Gastrocnemius medialis (tissue), 4 donors: ENCODE measurements around the gene EGFR.

ENCODE experiments used
- POLR2A ChIP-seq, 2 donors: fragments of 450-650 bp; IDR thresholded peaks; one replicate each; pipeline ENCODE4 v1.6.1; 2017; ENCODE audit warnings: antibody characterized with exemption in 2 of 2, mild to moderate bottlenecking in 2 of 2, moderate library complexity in 2 of 2
- TF ChIP-seq, protein P1 (sequence below), 5 experiments: fragments of 450-650 bp in 3 of 5; fragments of 200-600 bp in 2 of 5; sonication (generic) in 2 of 5; IDR thresholded peaks in 4 of 5; conservative IDR thresholded peaks in 1 of 5; 1 replicate in 4 of 5; 2 replicates in 1 of 5; pipeline ENCODE4 v1.5.1; 2016 to 2019; ENCODE audit warnings: antibody characterized with exemption in 5 of 5, mild to moderate bottlenecking in 3 of 5, moderate library complexity in 3 of 5

DNA sequence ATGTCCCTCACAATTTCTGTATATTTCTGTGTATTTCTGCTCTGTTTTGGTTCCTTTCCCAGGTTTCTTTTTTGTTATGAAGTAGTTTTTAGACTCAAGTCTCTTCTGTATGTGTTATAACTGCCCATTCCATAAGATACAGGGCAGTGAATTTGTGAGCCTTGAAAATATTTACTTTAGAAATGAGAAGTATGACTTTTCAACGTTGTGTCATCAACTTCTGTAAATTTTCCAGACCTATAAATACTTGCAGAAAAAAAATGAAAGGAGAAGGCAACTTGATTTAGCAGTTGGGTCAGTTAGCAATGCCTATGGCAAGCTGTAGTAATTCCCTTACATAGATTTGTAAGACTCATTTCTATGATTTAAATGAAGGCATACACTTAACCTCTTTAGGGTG lies 11.5 kb downstream of the EGFR start:
- TF ChIP-seq, protein P1, sequence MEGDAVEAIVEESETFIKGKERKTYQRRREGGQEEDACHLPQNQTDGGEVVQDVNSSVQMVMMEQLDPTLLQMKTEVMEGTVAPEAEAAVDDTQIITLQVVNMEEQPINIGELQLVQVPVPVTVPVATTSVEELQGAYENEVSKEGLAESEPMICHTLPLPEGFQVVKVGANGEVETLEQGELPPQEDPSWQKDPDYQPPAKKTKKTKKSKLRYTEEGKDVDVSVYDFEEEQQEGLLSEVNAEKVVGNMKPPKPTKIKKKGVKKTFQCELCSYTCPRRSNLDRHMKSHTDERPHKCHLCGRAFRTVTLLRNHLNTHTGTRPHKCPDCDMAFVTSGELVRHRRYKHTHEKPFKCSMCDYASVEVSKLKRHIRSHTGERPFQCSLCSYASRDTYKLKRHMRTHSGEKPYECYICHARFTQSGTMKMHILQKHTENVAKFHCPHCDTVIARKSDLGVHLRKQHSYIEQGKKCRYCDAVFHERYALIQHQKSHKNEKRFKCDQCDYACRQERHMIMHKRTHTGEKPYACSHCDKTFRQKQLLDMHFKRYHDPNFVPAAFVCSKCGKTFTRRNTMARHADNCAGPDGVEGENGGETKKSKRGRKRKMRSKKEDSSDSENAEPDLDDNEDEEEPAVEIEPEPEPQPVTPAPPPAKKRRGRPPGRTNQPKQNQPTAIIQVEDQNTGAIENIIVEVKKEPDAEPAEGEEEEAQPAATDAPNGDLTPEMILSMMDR (IDR thresholded peaks at IDR 0.05 in 4 of 5, conservative IDR thresholded peaks at IDR 0.05 in 1 of 5), result no peak
- TF ChIP-seq POLR2A (IDR thresholded peaks at IDR 0.05), result no peak
